ENCODE results near the gene KCNG1.

Gene KCNG1

DNA sequence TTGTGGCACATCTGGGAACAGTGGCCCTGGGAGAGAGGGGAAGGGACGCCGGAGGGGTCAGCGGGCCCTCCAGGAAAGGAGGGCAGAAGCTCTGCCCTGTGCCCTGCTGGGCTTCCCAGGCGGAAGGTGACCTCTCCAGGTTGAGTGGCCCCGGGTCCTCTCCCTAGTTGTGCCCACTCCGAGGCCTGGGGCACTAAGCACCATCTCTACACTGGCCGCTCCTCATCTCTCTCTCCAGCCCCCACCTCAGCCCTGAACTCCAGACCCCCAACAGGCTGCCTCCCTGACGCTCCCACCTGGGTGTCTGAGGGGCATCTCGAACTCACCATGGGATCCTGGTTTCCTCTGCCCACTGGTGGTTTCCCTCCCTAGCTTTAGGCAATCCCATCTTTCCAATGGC is 18.1 kb downstream of the KCNG1 start:
- TF ChIP-seq, protein P1, sequence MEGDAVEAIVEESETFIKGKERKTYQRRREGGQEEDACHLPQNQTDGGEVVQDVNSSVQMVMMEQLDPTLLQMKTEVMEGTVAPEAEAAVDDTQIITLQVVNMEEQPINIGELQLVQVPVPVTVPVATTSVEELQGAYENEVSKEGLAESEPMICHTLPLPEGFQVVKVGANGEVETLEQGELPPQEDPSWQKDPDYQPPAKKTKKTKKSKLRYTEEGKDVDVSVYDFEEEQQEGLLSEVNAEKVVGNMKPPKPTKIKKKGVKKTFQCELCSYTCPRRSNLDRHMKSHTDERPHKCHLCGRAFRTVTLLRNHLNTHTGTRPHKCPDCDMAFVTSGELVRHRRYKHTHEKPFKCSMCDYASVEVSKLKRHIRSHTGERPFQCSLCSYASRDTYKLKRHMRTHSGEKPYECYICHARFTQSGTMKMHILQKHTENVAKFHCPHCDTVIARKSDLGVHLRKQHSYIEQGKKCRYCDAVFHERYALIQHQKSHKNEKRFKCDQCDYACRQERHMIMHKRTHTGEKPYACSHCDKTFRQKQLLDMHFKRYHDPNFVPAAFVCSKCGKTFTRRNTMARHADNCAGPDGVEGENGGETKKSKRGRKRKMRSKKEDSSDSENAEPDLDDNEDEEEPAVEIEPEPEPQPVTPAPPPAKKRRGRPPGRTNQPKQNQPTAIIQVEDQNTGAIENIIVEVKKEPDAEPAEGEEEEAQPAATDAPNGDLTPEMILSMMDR (IDR thresholded peaks at IDR 0.05; ENCODE audit: extremely low read depth, missing control alignments): no peak
- DNase-seq (ENCODE audit: low spot score): no peak

DNA sequence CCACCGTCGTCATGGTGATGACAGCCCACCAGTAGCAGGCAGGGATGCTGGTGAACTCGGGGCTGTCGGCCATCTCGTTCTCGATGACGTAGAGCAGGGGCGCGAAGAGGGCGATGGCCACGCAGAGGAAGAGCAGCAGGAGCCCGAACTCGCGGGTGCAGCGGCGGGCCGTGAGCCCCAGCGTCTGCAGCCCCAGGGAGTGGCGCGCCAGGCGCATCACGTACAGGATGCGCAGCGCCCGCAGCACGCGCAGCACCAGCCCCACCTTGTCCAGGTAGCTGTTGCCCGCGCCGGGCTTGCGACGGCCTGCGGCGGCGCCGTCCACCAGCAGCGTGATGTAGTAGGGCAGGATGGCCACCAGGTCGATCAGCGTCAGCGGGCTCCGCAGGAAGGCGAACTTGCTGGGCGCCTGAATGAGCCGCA is 18.6 kb downstream of the KCNG1 start:
- no peak for DNase-seq (ENCODE audit: low spot score)
- TF ChIP-seq, protein P1 (IDR thresholded peaks at IDR 0.05; ENCODE audit: extremely low read depth, missing control alignments): no peak

DNA sequence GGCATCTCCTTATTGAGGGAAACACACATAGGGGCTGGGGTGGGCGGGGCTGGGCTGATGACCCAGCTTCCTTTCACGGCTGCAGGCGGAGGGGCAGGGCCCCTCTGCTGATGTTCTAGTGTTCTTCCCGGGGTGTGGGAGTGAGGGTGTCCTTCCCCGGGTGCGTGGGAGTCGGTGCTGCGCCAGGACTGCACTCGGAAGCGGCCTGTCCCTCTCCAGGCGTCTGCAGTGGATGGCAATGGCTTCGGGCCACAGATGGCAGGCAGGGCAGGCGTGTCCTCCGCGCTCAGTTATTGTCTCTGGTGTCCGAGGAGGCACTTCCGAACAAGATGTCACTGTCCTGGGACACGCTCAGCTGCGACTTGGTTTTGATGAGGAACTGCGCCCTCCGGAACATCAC is 19.2 kb downstream of the KCNG1 start:
- no peak for DNase-seq (ENCODE audit: low spot score)
- TF ChIP-seq, protein P1 (IDR thresholded peaks at IDR 0.05; ENCODE audit: extremely low read depth, missing control alignments): no peak

DNA sequence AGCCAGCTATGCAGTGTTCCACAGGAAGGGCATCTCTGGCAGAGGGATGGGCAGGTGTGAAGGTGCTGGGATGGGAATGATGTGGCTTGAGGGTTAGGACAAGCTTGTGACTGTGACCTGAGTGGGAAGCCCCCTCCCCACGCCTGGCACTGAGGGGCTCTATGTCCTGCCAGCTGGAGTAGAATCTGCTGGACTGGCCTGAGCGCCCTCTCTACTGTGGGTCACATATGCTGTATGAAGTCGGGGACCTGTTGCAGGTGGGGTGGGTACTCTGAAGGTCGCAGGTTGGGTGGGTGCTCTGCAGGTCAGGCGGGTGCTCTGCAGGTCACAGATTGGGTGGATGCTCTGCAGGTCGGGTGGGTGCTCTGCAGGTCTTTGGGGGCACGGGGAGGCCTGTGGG is 20.3 kb downstream of the KCNG1 start:
- no peak for DNase-seq (ENCODE audit: low spot score)

DNA sequence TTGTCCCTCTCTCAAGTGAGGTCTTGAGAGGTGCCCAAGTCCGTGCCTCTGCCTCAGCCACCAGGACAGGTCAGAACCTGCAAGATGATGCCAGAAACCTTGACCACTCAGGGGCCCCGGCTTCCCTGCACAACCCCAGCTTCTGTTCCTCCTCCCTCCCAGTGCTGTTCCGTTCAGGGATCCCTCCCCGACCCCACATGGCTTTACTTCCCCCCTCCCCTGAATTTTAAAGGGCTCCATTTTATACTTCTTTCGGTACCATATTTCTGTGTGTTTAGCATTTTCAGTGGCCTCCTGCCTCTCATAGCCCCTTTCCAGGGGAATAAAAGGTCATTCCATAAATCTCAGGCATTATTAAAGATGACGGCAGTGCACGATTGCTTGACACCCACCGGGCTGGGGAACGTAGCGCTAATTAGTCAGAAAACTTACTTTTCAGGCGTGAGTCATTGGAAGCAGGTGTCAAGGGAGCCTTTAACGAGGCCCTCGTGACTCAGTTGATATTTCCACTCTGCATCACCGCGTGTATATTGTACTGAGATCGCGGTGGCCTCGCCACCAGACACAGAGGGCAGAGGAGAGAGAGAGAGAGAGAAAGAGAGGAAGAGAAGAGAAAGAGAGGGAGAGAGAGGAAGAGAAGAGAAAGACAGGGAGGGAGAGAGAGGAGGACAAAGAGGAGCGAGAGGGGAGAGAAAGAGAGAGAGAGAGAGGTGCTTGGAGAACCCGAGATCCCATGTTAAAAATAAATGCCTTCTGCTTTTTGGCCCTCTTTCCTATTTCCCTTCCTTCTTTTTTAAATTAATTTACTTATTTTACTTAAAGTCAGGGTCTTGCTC is 21.3 kb downstream of the KCNG1 start:
- no peak for DNase-seq (ENCODE audit: low spot score)
- TF ChIP-seq, protein P1 (IDR thresholded peaks at IDR 0.05; ENCODE audit: extremely low read depth, missing control alignments): no peak

More for the DNA sequence above, 20.3 kb downstream of the KCNG1 start:
- TF ChIP-seq, protein P1 (IDR thresholded peaks at IDR 0.05; ENCODE audit: extremely low read depth, missing control alignments): no peak

DNA sequence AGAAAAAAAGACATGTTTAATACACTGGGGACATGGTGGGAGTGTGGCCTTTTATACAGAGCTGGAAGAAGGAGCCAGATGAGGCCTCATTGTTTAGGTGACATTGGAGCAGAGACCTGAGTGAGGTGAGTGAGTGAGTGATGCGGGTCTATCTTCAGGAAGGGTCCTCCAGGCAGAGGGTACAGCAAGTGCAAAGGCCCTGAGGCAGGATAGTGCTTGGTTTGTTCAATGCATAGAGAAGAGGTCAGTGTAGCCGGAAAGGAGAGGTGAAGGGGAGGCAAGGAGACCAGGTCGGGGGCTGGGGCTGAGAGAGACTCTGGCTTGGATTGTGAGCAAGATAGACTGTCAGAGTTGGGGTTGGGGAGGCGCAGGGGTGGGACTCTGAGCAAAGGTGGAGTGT is 23.6 kb downstream of the KCNG1 start:
- TF ChIP-seq, protein P1 (IDR thresholded peaks at IDR 0.05; ENCODE audit: extremely low read depth, missing control alignments): no peak
- DNase-seq (ENCODE audit: low spot score): no peak

DNA sequence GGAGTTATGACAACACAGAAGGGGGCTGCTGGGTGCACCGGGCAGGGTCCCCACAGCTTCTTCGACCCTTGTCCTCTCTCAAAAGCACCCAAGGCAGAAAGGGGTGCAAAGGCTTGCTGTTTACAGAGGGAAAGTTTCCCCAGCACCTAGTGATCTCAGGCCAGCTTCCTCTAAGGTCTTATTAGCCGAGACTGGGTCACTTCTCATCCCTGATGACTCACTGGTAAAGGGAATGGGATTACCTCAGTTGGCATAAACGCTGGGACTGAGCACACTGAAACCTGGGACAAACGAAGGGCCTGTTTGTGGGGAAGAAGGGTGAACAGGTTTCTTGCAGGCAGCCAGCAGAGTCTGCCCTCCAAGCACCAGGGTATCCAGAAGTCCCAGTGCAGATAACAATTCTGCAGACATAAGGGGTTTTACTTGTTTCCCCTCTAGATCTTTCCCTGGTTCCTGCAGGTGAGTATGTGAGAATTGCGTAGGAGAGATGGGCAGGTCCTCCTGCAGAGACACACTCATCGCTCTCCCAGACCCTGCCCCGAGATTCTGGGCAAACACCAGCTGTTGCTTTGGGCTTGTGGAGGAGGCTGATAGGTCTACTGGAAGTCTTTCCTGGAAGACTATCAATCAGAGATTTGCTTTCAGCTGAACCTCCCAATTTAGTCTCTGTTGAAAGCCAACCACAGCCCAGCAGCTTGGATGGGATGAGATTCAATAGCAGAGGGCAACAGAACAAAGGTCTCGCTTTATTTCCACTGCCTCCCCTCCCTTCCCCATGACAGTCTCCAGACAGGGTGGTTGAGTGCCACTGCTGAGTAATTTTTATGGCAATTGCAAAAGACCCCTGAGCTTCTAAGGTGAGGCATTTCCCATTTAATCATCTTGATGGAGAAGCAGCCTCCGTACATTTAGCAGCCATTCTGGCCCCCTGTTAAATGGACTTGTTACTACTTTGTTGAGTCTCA is 25.7 kb downstream of the KCNG1 start:
- no peak for DNase-seq (ENCODE audit: low spot score)
- TF ChIP-seq, protein P1 (IDR thresholded peaks at IDR 0.05; ENCODE audit: extremely low read depth, missing control alignments): no peak
